GM23248 (cell line): ENCODE results near the gene QSER1. TPM values are rescaled to one million over a fixed set of nuclear protein-coding genes. Genes with fewer than 3 reads are reported as not detected.
A peak's percentile ranks its signal among the peaks of the same experiment; 100 is the strongest.

Experiments
- DNase-seq: peaks from one replicate; pipeline ENCODE4 v3.0.0-alpha.2; 2015
- H2AFZ ChIP-seq: fragments of 200-600 bp; sonication (generic); 2 replicates; pipeline ENCODE4 v1.6.1; 2016; ENCODE audit warnings: antibody characterized with exemption
- H3F3A ChIP-seq: fragments of 200-600 bp; sonication (generic); 2 replicates; pipeline ENCODE4 v1.6.1; 2016; ENCODE audit warnings: mild to moderate bottlenecking, antibody characterized with exemption, mixed run types; ENCODE audit not compliant: insufficient read depth
- H3K27ac ChIP-seq: fragments of 200-600 bp; sonication (generic); 2 replicates; pipeline ENCODE4 v1.5.1; 2016; ENCODE audit warnings: mild to moderate bottlenecking
- H3K27me3 ChIP-seq: fragments of 200-600 bp; sonication (generic); replicated peaks from 2 replicates; pipeline ENCODE4 v1.6.1; 2016; ENCODE audit warnings: mild to moderate bottlenecking; ENCODE audit not compliant: insufficient read depth
- H3K36me3 ChIP-seq: fragments of 200-600 bp; sonication (generic); 2 replicates; pipeline ENCODE4 v1.6.1; 2016; ENCODE audit warnings: low read depth, mild to moderate bottlenecking
- H3K4me1 ChIP-seq: fragments of 200-600 bp; sonication (generic); 2 replicates; pipeline ENCODE4 v1.6.1; 2016; ENCODE audit warnings: mild to moderate bottlenecking; ENCODE audit not compliant: insufficient read depth
- H3K4me2 ChIP-seq: fragments of 200-600 bp; sonication (generic); one replicate; pipeline ENCODE4 v1.6.1; 2016; ENCODE audit warnings: mild to moderate bottlenecking; ENCODE audit not compliant: unreplicated experiment
- H3K4me3 ChIP-seq: fragments of 200-600 bp; sonication (generic); 2 replicates; pipeline ENCODE4 v1.5.1; 2016; ENCODE audit warnings: mild to moderate bottlenecking
- H3K79me2 ChIP-seq: fragments of 200-600 bp; sonication (generic); 2 replicates; pipeline ENCODE4 v1.6.1; 2016; ENCODE audit warnings: mild to moderate bottlenecking; ENCODE audit not compliant: insufficient read depth
- H3K9ac ChIP-seq: fragments of 200-600 bp; sonication (generic); 2 replicates; pipeline ENCODE4 v1.6.1; 2016; ENCODE audit warnings: mild to moderate bottlenecking
- H3K9me2 ChIP-seq: fragments of 200-600 bp; sonication (generic); 2 replicates; pipeline ENCODE4 v1.6.1; 2016; ENCODE audit warnings: mixed run types, mild to moderate bottlenecking, moderate library complexity; ENCODE audit not compliant: insufficient read depth
- H3K9me3 ChIP-seq: fragments of 200-600 bp; sonication (generic); one replicate; pipeline ENCODE4 v1.6.1; 2017; ENCODE audit warnings: low read depth
- H4K20me1 ChIP-seq: fragments of 200-600 bp; sonication (generic); 2 replicates; pipeline ENCODE4 v1.6.0; 2016; ENCODE audit not compliant: insufficient read depth
- EZH2 ChIP-seq: fragments of 200-600 bp; sonication (generic); IDR thresholded peaks from 2 replicates; pipeline ENCODE4 v1.6.1; 2018; ENCODE audit warnings: antibody characterized with exemption, mild to moderate bottlenecking; ENCODE audit not compliant: insufficient read depth, poor library complexity, severe bottlenecking
- EZH2phosphoT487 ChIP-seq: fragments of 200-600 bp; sonication (generic); IDR thresholded peaks from 2 replicates; pipeline ENCODE4 v1.6.1; 2018; ENCODE audit warnings: antibody characterized with exemption, moderate library complexity, mild to moderate bottlenecking, low read depth; ENCODE audit not compliant: insufficient read depth
- WGBS, 2 experiments: methylation state at CpG; one replicate each; pipeline ENCODE4 v1.1.6; 2015 to 2017; ENCODE audit warnings: low lambda C conversion rate in 2 of 2, low coverage in 1 of 2; ENCODE audit errors: missing lambda C conversion rate in 2 of 2; 5-methylcytosine and 5-hydroxymethylcytosine counted together
- in situ Hi-C: fragments of 300-500 bp; cut with MboI; formaldehyde crosslinking; loops from 2 replicates; pipeline ENCODE4 v1.15.0; 2020
- polyA plus RNA-seq: library from polyadenylated mRNA; unstranded; fragments of >200 nt; fragmentation: Nextera tagmentation; extraction: Ambion mirVana; gene quantifications from 2 replicates; pipeline ENCODE4 v1.2.1, GENCODE V29; 2016
- total RNA-seq: library from RNA; depleted of rRNA; stranded (reverse); fragments of >200 nt; shearing (Covaris generic); gene quantifications from 2 replicates; pipeline ENCODE4 v1.2.3, GENCODE V29; 2014

QSER1 gene
- total and polyA plus RNA-seq, 2 experiments from 2014 or later = 4.9 to 16.5 TPM

DNA sequence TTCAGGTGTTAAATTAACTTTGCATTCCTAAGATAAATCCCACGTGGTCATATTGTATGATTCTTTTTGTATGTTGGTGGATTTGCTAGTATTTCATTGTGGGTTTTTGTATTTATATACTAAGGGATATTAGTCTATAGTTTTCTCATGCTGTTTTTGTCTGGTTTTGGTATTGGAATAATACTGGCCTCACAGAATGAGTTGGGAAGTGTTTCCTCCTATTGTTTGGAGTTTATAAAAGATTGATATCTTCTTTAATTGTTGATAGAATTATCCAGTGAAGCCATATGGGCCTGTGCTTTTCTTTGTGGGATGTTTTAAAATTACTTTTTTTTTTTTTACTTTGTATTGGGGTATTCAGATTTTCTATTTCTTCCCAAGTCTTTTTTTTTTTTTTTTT lies 59.8 kb downstream of the QSER1 start:
- Histone ChIP-seq H3K79me2 (peaks cover 43% of the 10 kb centered on the region), H3F3A (no peaks in the 10 kb centered on the region), H3K9me2 (no peaks in the 10 kb centered on the region), H3K27me3 (no peaks in the 10 kb centered on the region), H2AFZ (no peak overlapping the region), H3K4me2 (no peak overlapping the region), H3K9me3 (no peaks in the 10 kb centered on the region), H3K9ac (no peak overlapping the region), H4K20me1 (no peaks in the 10 kb centered on the region), H3K4me1 (no peaks in the 10 kb centered on the region), H3K27ac (no peak overlapping the region), H3K4me3 (no peak overlapping the region), H3K36me3 (no peaks in the 10 kb centered on the region; the same call in none of the 2 replicates)
- no peak for TF ChIP-seq EZH2phosphoT487
- TF ChIP-seq EZH2 = no peak
- no peak for DNase-seq
- in situ Hi-C loops = no loop called here
- WGBS, 2 experiments = 96 to 97% methylated on average over 1 of the region's 1 CpG

DNA sequence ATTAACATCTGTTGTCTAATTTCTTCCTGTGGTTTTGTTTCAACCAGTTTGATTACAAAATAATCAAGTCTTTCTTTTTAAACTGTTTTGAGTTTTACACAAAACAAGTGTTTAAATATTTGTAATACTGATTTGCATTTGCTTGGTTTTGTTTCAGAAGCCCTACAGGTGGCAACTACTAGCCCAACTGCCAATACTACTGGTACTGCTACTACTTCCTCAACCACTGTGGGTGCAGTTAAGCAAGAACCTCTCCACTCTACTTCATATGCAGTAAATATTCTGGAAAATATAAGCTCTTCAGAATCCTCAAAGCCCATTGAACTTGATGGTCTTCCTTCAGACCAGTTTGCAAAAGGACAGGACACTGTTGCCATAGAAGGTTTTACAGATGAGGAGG lies 61.1 kb downstream of the QSER1 start:
- H3K27ac ChIP-seq = no peak overlapping the region
- no peaks in the 10 kb centered on the region for H3K4me1 ChIP-seq
- no peak overlapping the region for H3K4me2 ChIP-seq
- H3K27me3 ChIP-seq = no peaks in the 10 kb centered on the region
- H3K9ac ChIP-seq = no peak overlapping the region
- H3K9me3 ChIP-seq = no peaks in the 10 kb centered on the region
- no peak overlapping the region for H3K4me3 ChIP-seq
- peaks cover 38% of the 10 kb centered on the region for H3K79me2 ChIP-seq
- H3K9me2 ChIP-seq = no peaks in the 10 kb centered on the region
- DNase-seq = no peak
- TF ChIP-seq EZH2 (no peak), EZH2phosphoT487 (no peak)
- no peak overlapping the region for H2AFZ ChIP-seq
- H3K36me3 ChIP-seq = peaks cover 8% of the 10 kb centered on the region
- in situ Hi-C loops = no loop called here
- H3F3A ChIP-seq = no peaks in the 10 kb centered on the region
- no peaks in the 10 kb centered on the region for H4K20me1 ChIP-seq

GRCh38 chr11:32960553-32961164 lies 68.0 kb downstream of the QSER1 start:
- no peaks in the 10 kb centered on the region for H3K4me1 ChIP-seq
- no peak overlapping the region for H3K9ac ChIP-seq
- H3K9me3 ChIP-seq = no peaks in the 10 kb centered on the region
- no peak overlapping the region for H3K27ac ChIP-seq
- no peaks in the 10 kb centered on the region for H4K20me1 ChIP-seq
- H3K4me2 ChIP-seq = no peak overlapping the region
- in situ Hi-C loops = loop anchor here (5.0 kb wide), 1 partner anchor 112 kb away; no protein-coding TSS in a partner anchor
- no peak overlapping the region for H3K4me3 ChIP-seq
- H3K79me2 ChIP-seq = no peaks in the 10 kb centered on the region
- peaks cover 16% of the 10 kb centered on the region; the same call in 1 of the 2 replicates for H3F3A ChIP-seq
- TF ChIP-seq EZH2 = no peak
- TF ChIP-seq EZH2phosphoT487 = no peak
- no peaks in the 10 kb centered on the region for H3K9me2 ChIP-seq
- no peaks in the 10 kb centered on the region for H3K27me3 ChIP-seq
- H3K36me3 ChIP-seq = peaks cover 12% of the 10 kb centered on the region; the same call in 1 of the 2 replicates
- H2AFZ ChIP-seq = no peak overlapping the region
- DNase-seq = peak; percentile 72
- 0 to 2% methylated on average over 1 of the region's 1 CpG for WGBS, 2 experiments

- WGBS, 2 experiments = 74 to 81% methylated on average over 2 of the region's 2 CpGs
- Histone ChIP-seq H3K27ac (no peak overlapping the region), H3K9ac (no peak overlapping the region), H3K79me2 (no peaks in the 10 kb centered on the region), H3K4me1 (no peaks in the 10 kb centered on the region), H3K36me3 (0 out of 2 replicates have a peak, but pooled peaks cover 12% of the 10 kb centered on the region), H3K9me3 (no peaks in the 10 kb centered on the region), H4K20me1 (no peaks in the 10 kb centered on the region), H3F3A (peaks cover 16% of the 10 kb centered on the region; the same call in 1 of the 2 replicates), H3K4me3 (no peak overlapping the region), H3K9me2 (no peaks in the 10 kb centered on the region), H3K4me2 (no peak overlapping the region), H2AFZ (no peak overlapping the region), H3K27me3 (no peaks in the 10 kb centered on the region)
- peak; percentile 41 for DNase-seq
- TF ChIP-seq EZH2 (no peak), EZH2phosphoT487 (no peak)
- in situ Hi-C loops = loop anchor here (5.0 kb wide), 1 partner anchor 110 kb away; no protein-coding TSS in a partner anchor
Observed at GRCh38 chr11:32962016-32962415, 69.4 kb downstream of the QSER1 start.
